Ureter (tissue), 1 donor: ENCODE results near the gene ICOSLG. TPM values are rescaled to one million over a fixed set of nuclear protein-coding genes. Genes with fewer than 3 reads are reported as not detected.
"Not testable (repeated sequence)": the region's sequence is repeated elsewhere in the genome, so short reads cannot be mapped to it uniquely, and the experiment has no call there.

Source experiments
- DNase-seq: peaks from one replicate; pipeline ENCODE4 v3.0.0-alpha.2; 2020; ENCODE audit warnings: low spot score
- total RNA-seq: library from RNA; stranded (reverse); gene quantifications from one replicate; pipeline ENCODE4 v1.2.4, GENCODE V29; 2023
- donor health status: DM: yes; HTN: yes; CAD: no.

Gene ICOSLG
- total RNA-seq, 1 donor from 2014 or later = 3.0 TPM

DNA sequence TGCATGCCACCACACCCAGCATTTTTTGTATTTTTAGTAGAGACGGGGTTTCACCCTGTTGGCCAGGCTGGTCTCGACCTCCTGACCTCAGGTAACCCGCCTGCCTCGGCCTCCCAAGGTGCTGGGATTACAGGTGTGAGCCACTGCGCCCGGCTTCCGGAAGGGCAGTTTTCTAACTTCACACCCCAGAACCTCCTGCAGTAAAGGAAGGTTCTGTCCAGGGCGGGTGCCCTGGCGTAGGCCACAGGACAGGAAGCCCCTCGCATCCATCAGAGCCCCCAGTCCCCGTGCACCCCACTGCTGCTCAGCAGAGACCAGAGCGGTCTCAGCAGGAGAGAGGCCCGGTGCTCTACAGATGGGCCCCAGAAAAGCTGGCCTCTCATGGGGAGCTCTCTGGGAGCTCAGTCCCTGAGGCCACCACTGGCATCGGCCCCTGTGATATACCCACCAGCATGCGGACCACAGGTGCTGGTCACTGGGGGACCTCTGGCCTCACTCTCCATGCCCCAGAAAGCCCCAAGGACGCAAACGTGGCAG lies 25.1 kb upstream of the ICOSLG start:
- no peak for DNase-seq

DNA sequence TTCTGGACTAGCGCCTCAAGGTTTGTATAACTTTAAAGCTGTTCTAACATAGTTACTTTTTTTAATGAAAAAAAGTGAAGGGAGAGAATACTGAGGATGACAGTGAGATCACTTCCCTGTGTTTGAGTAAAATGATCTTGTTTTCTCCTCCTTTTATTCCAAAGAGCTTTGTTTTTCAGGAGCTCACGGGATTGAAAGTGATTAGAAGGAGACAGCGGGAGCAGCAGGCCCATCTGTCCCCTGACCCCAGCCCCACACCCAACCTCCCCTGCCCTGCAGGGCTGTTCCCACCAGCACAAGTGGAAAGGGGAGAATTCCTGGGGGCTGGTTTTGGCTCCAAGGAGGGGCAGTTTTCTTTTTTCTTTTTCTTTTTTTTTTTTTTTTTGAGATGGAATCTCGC lies 23.0 kb upstream of the ICOSLG start:
- no peak for DNase-seq

DNA sequence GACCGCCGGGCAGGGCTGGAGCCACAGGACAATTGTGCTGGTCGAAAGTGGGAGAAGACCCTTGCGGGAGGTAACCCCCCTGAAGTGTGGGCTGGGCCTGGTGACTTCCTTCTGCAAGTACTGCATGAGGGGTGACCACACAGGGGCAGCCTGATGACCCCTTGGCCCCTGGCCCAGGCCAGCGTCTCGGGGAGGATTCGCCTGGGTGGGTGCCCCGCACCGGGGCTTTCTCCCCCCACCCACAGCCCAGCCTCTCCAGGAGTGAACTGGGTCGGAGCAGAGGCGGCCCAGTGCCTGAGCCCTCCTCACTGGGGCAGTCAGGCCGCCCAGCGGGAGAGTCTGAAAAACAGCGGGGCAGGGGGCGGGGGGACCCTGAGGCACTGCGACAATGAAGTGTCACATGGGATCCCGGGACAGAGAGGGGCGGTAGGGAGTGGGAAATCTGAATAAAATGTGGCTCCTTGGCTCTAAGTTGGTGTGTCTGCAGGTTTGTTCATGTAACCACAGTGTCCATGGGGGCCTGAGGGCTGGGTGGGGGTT lies 22.5 kb upstream of the ICOSLG start:
- no peak for DNase-seq

DNA sequence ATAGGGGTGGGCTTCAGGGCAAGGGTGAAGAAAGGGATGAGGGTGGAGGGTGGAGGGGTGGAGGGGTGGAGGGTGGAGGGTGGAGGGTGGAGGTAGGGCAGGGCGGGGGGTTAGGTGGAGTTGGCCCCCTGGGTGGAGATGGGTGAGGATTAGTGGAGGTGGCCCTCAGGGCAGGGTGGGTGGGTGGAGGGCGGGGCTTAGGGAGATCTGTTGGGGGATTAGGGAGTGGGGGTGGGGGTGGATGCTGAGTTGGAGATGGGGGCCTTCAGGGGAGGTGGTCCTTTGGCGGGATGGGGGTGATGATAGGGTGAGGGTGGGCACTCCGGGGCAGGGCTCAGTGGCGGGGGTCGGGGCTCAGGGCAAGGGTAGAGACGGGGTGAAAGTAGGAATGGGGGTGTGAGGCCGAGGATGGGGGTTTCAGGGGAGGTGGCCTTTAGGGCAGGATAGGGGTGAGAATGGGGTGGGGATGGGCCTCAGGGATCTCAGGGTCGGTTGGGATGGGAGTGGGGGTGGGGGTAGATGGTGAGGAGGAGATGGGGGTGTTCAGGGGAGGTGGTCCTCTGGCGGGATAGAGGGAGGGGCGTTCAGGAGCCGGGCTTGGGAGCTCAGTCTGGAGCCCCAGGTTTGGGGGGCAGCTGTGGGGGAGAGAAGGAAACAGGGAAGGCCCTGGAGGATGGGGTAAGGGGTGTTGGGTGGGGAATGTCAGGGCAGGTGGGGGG lies 21.8 kb upstream of the ICOSLG start:
- DNase-seq = no peak

DNA sequence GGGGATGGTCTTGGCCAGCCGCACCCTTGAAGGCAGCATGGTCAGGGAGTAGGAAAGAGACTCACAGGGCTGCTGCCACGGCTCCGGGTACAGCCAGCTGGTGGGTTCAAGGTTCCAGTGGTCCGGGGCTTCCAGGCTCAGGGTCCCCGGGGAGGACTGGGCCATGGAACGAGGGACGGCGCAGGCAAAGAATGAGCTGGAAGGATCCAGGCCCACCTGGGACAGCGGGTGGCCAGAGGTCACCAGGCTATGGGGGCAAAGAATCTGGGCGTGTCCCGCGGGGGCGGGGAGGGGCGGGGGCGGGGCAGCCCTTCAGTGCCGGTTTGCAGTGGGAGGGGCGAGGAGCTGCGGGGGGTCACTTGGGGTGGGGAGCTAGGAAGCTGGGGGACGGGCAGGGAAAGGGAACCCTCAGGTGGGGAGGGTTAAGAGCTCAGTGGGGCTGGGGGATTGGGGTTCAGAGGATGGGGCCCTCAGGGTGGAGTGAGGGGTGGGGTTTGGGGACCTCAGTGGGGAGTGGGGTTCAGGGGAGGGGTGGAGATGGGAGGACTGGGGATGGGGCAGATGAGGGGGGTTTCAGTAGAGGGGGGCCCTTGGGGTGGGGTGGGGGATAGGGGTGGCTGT lies 21.0 kb upstream of the ICOSLG start, which contains the start of gene DNMT3L:
TSS of gene DNMT3L (minus strand) at position 223 of the 621 bp plus-strand sequence. CDS start 638 bp downstream, outside the sequence.
- no peak for DNase-seq

DNA sequence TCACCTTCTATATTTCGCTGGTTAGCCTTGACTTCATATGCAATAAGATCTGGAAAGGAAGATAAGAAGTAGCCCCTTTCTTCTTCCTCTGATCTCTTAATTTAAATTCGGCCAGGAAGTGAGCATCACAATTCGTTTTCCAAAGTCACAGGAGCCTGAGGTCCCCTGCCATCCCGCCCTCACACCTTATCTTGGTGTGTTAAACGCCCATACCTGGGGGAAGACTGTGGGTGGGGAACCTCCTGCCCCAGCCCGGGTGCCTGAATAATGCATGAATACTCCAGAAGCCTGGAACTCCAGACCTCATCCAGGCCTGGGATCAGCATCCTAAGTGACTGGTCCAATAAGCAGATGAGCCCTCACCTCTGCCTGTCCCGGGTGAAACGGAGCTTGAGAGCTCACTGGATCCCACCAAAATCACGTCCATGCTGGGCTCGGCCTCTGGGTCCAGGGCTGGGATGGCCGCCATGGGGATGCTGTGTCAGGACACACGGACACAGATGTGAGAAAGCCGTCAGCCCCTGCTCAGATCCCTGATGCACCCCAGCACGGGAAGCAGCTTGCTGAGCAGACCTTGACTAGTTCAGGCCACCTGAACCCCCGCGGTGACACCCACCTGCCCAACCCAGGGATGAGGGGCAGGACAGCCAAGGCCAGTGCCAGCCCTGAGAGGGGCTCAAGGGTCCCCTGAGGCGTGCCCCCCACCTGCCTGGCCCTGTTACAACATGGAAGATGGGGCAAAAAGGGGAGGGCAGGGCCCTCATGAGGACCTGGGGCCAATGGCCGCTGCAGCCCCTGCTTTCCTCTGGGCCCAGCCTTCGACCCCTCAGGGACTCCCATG lies 20.3 kb upstream of the ICOSLG start:
- no peak for DNase-seq

DNA sequence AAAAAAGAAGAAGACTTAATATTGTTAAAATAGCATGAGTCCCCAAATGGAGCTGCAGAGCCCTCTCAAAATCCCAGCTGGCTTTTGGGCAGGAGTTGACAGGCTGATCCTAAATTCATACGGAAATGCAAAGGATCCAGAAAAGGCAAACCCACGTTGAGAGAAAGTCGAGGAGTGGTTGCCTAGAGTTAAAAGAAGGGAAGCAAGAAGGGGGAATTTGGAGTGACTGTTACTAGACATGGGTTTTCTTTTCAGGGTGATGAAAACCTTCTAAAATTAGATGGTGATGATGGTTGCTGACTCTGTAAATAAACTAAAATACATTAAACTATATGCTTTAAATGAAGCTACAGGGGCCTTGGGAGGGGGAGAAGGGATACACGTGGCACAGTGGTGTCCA lies 19.3 kb upstream of the ICOSLG start:
- DNase-seq = no peak

DNA sequence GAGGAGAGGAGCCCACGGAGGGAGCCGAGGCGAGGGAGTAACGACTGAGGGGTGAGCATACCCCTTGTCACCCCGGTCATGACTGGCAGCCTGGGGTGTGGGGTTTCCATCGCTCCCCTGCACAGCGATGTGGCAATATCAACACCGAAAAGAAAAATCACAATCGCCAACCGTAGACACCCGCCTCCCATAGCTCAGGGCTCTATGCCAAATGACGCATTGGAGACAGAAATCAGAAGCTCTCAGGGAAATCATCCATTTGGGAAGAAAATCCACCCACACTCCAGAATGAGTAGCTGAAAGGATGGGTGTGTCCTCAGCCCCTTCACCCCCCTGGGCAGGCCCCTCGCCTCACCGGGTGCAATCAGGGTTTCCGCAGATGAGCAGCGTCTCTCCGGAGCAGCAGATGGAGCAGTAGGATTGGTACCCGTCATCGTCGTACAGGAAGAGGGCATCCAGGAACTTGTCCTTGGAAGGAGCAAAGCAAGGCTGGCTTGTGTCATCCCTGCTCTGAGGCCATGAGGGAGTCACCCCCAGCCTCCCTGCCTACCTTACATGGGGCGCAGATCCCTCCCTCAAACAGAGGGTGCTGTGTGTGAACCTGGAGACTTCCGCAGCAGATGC lies 18.5 kb upstream of the ICOSLG start:
- DNase-seq = no peak

DNA sequence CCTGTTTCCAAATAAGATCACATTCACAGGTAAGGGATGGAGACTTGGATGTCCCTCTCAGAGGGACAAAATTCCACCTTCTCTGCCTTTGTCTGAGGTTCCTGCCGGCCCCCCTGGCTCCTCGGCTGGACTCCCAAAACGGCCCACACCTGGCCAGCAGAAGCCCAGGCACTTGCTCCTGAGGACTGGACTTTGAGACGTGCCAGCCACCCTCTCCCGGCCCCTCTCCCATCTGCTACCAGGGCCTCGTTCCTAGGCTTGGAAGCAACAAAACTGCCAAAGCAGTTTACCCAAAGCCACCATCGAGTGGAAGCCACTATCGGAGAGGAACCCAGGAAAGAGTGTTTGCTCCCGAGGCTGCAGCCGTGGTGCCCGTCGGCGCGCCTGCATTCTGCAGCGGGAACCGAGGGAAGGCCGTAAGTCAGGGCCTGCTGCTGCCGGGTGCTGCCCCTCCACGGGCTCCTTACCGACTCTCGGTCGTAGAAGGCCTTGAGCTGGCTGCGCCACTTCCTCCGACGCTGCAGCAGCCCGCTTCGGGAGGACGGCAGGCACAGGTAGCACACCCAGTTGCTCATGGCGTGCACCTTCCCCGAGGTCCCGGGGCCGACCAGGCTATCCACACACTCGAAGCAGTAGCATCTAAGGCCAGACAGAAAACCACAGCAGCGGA lies 17.4 kb upstream of the ICOSLG start:
- no peak for DNase-seq

DNA sequence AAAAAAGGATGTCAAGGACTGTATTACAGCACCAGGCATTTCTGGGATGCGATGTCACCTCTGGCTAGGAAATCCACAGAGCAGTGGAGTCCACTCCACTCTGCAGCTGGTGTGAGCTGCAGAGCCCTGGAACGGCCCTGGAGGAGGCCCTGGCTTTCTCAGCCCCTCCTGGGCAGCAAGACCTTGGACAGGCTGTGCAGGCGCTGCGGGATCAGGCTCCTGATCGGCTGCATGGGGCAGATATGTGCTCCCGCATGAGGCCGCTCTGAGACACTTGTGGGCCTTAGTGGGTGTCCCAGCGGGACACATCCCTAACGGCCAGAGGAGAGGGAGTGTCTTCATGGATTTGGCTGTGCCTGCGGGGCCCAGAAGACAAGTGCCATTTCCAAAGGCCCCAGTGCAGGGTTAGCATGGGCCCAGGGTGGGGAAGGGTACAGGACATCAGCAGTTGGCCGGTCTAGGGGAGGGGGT lies 14.8 kb upstream of the ICOSLG start:
- DNase-seq = no peak

DNA sequence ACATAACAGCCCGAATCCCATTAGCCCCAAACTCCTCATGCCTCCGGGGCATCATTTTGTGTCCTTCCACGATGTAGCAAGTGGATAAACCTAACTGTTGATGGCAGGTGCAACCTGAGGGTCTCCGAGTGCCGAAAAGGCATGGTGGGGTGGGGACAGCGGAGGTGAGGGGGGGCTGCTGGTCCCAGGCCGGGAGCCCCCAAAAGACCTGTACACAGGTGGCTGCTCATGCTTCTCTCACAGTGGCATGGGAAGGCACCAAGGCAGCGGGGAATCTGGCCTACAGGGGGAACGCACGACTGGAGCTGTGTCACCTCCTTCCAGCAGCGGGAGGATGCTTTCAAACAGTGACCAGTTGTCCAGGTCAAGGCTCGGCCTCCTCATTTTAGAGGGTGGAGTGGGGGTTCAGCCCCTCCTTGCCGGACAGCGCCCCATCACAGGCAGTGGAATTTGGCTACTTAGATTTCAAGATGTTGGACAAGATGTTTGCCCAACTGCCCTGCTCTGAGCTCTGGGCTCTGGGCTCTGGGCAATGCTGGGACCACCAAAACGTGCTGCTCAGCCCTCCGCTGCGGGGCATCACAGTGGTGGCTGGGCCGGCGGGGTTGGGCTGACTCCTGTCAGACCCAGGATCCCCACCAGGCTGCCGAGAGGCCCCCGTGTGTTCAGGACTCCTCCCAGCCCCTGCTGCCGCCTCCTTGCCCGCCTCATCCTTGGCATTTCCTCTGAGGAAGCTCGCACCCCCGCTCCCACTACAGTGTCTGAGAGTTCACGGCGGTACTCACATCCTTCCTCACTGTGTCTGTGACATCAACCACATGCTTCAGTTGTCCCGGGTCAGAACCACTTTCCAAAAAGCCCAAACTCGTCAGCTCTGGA lies 13.3 kb upstream of the ICOSLG start:
- DNase-seq = peak; percentile 22

DNA sequence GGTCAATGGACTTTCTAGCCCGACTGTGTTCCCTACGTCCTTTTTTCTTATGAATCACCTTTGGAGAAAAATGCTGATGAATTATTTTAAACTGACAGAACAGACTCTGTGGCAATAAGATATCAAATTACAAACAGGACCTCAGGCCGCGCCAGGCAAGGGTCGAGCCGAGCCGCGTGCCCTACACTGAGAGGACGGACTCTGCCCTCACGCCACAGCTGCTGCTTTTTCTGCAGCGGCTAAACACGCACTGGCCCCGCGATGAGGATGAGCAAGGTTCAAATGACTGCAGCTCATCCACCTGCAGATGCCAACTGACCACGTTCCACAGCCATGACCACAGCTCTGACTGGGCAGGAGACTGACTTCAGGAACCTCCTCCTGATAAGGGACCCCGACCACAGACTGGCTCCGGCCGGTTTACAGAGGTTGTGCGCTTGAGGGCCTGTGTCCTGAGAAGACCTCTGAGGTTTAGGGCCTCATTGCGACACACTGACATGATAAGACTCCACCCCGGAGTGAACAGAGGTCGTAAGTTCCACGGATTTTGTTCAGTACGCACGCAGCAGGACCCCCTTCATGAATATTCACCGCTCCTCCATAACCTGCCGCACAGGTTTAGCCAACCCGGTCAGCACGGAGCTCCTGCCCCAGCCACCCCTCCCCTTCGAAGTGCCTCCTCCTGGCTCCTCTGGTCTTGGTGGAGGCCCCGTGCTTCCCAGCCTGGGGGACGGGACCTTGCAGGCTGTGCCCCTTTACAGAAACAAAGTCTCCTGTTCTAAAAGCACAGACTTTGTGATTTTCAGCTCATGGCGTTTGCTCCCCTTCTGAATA lies 8.7 kb upstream of the ICOSLG start:
- DNase-seq = not testable (repeated sequence)

DNA sequence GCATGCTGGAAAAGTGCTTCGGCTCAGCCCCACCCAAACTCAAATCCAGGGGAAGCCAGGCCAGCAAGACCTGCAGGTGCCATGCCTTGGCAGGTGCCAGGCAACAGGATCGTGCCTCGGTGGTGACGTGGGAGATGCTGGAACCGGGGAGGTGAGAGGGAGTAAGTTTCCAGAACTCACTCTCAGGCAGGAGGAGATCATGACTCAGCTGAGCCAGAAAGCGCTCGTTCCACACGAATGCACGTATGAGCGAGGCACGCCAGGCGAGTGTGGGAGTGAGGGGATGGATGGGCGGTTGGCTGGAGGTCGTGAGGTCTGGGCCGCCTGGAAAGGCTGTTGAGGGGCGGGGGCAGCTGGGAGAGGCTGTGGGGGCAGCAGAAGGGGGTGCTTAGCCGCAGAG lies 7.2 kb upstream of the ICOSLG start:
- DNase-seq = not testable (repeated sequence)

DNA sequence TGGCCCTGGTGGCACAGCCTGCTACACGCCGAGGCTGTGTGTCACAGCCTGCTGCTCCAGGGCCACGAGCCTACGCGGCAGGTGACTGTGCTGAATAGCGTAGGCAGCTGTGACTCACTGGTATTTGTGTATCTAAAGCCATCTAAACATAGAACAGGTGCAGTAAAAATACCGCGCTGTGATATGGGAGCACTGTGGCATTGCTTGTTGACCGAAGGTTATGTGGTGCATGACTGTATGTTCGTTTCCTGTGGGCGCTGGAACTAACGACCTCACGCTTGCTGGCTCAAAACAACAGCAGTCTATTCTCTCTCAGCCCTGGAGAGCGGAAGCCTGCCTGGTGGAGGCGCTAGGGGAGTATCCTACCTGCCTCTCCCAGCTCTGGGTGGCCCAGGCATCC lies 3.2 kb upstream of the ICOSLG start:
- DNase-seq = not testable (repeated sequence)

DNA sequence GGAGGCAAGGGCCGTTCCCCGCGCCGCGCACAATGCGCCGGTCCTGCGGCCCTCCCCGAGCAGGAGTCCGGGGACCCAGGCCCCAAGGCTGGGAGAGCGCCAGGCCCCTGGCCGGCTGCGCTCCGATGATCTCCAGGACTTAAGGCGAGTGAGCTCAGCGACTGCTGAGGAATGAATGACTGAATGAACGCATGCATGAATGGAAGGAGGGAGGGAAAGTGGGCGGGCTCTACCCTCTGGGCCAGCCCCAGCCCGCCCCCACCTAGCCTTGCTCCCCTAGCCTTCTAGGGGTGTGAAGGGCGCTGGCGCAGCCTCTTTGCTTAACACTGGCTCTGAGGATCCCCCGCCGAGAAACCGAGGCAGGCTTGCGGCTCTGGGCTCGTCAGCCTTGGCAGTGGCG lies 538 bp upstream of the ICOSLG start:
- not testable (repeated sequence) for DNase-seq

DNA sequence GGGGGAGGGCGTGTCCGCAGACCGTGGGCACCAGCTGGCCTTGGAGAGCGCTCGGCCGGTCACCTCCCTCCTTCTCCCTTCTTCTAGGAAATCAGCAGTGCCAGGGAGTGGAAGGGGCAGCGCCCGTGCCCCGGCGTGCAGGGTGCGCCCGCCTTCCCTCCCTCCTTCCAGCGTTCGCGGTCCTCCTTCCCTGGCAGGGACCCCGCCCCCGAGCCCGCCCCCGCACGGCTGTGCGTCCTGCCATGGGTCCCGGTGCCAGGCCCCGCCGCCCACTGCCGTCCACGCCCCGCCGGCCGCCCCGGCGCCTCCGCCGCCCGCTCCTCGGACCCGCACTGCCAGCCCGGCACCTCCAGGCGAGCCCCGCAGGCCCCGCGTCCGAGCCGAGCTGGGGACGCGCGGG lies 390 bp downstream of the ICOSLG start:
- DNase-seq = not testable (repeated sequence)

DNA sequence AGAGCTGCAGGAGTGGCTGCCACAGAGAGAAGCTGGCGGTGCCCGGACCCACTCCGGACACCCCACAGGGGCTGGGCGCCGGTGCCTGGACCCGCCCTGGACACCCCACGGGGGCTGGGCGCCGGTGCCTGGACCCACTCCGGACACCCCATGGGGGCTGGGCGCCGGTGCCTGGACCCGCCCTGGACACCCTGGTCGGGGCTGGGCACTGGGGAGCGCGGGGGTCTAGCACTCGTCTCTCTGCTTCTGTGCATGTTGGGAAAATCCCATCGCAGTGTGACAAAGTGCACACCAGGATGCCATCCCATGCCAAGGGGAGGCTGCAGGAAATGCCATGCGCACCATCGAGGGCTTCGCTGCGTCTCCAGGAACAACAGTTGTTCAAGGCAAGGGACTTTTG lies 11.2 kb downstream of the ICOSLG start:
- DNase-seq = not testable (repeated sequence)

DNA sequence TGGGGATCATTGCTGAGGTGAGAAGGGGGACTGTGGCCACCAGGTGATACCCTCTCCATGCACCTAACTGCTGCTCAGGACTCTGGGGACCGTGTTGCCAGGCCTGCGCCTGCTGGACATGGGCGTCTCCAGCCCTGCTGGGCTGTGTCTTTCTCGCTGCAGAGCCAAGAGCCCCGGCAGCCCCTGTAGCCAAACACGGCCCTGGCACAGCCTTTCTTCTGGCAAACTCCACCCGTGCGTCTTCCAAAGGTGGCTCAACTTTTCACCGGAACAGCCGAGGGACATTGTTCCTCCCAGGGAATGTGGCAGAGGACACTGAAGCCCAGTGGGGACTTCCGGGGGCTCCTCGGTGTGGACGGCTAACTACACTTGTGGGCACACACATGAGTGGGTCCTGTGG lies 12.6 kb downstream of the ICOSLG start:
- not testable (repeated sequence) for DNase-seq

DNA sequence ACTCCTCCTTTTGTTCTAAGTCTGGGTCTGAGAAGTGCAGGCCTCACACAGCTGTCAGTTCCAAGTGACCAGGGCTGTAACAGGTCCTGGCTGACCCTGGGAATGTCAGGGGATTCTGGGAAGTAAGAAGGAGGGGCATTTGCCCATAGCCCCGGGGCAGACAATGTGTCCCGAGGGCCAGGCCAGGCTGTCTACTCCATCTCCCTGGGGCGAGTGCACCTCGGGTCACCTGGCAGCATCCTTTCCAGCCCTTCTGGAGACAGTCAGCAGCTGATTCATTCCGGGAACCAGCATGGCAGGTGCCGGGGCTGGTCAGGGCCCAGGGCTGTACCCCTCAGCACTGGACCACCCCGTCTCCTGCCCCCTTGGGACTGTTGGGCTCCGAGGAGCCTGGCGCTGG lies 13.1 kb downstream of the ICOSLG start:
- DNase-seq = not testable (repeated sequence)
